GM21528 (cell line): Measurements from ENCODE around the gene DST.

ENCODE experiments used
- ATAC-seq: cut with Tn5 transposase; IDR thresholded peaks from one replicate; pipeline ENCODE4 v1.9.1; 2021; ENCODE audit warnings: mild to moderate bottlenecking, moderate library complexity; ENCODE audit not compliant: unreplicated experiment, low FRiP score

Gene DST

GRCh38 chr6:56541030-56541600, 101.6 kb downstream of the DST start:
- no peak for ATAC-seq

- no peak for ATAC-seq
Measured at GRCh38 chr6:56540232-56541029, 102.3 kb downstream of the DST start.

GRCh38 chr6:56539527-56540105, 103.1 kb downstream of the DST start:
- no peak for ATAC-seq

GRCh38 chr6:56538851-56539250, 103.8 kb downstream of the DST start:
- no peak for ATAC-seq

- no peak for ATAC-seq
Measured at GRCh38 chr6:56537223-56537770, 105.4 kb downstream of the DST start.

- no peak for ATAC-seq
Measured at GRCh38 chr6:56536536-56536935, 106.2 kb downstream of the DST start.

- ATAC-seq = no peak
Measured at GRCh38 chr6:56535626-56536025, 107.1 kb downstream of the DST start.

- no peak for ATAC-seq
Measured at GRCh38 chr6:56534680-56535419, 107.8 kb downstream of the DST start.

GRCh38 chr6:56532766-56533551, 109.7 kb downstream of the DST start:
- no peak for ATAC-seq

- ATAC-seq = no peak
Measured at GRCh38 chr6:56531839-56532595, 110.7 kb downstream of the DST start.

- ATAC-seq = no peak
Measured at GRCh38 chr6:56529594-56530191, 113.0 kb downstream of the DST start.

- ATAC-seq = no peak
Measured at GRCh38 chr6:56528412-56528841, 114.3 kb downstream of the DST start.

- no peak for ATAC-seq
Measured at GRCh38 chr6:56527934-56528333, 114.8 kb downstream of the DST start.

GRCh38 chr6:56526860-56527544, 115.7 kb downstream of the DST start:
- no peak for ATAC-seq

GRCh38 chr6:56525974-56526789, 116.5 kb downstream of the DST start:
- ATAC-seq = no peak

- no peak for ATAC-seq
Measured at GRCh38 chr6:56524891-56525703, 117.6 kb downstream of the DST start.
